GM20000 (cell line): ENCODE data around the gene ACVR2A.

ENCODE experiments used
- DNase-seq: peaks from one replicate; pipeline ENCODE4 v3.0.0; 2012; ENCODE audit warnings: low spot score
- CTCF ChIP-seq: IDR thresholded peaks from 2 replicates; pipeline ENCODE4 v1.5.1; 2012; ENCODE audit warnings: mild to moderate bottlenecking, control low read depth; ENCODE audit errors: extremely low read depth, missing control alignments

Gene ACVR2A

GRCh38 chr2:147846412-147847081 lies 1.7 kb downstream of the ACVR2A start:
- DNase-seq = no peak
- no peak for TF ChIP-seq CTCF

- TF ChIP-seq CTCF = no peak
- no peak for DNase-seq
These were observed 3.0 kb downstream of the ACVR2A start for GRCh38 chr2:147847746-147848391.

DNA sequence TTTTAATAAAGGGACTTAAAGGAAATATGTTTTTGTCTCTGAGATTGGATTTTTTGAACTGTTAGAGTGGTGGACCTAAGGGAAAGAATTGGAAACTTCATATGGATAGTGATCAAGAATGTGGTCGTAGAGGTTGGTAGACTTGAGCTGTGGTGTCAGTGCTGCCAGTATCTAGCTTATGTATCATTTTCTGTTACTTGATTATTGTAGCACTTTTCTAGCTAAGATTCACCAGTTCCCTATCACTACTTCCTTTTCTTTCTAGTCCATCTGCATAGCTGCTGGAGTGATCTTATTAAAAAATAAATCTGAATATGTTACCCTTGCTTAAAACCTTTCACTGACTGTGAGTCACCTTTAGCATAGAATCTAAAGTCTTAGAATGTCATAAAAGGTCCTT lies 6.0 kb downstream of the ACVR2A start:
- DNase-seq = no peak
- no peak for TF ChIP-seq CTCF

GRCh38 chr2:147851244-147851930 lies 6.6 kb downstream of the ACVR2A start:
- TF ChIP-seq CTCF = no peak
- DNase-seq = no peak

DNA sequence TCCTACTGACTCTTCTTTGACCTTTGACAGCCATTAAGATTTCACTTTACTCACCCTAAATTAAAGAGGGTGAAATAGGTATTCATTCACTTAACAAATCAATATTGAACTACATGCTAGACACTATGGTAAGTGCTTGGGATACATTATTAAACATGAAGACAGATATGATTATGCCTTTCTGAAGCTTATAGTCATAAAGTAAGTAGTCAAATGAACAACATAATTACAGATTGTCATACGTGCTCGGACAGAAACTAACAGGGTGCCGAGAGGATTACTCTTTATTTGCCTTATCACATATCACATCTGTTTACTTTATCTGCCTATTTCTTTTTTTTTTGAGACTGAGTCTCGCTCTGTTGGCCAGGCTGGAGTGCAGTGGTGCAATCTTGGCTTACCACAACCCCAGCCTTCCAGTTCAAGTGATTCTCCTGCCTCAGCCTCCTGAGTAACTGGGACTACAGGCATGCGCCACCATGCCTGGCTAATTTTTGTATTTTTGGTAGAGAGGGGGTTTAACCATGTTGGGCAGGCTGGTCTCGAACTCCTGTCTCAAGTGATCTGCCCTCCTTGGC lies 9.8 kb downstream of the ACVR2A start:
- no peak for TF ChIP-seq CTCF
- no peak for DNase-seq

DNA sequence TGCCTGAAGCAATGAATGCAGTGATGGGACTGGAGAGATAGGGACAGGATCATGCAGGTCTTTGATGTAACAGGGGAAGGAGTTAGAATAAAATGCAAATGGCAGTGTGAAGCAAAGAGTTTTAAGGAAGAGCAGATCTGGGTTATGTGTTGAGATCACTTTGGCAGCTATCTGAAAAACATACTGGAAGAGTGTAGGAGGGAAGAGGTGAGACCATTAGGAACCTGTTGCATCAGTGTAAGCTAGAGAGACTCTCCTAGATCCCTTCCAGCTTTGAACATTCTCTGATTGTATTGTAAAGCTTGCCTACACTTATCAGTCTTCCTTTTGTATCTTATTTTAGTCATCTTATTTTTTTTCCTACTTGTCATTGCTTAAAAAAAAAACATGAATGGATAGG lies 10.5 kb downstream of the ACVR2A start:
- no peak for DNase-seq
- TF ChIP-seq CTCF = no peak

DNA sequence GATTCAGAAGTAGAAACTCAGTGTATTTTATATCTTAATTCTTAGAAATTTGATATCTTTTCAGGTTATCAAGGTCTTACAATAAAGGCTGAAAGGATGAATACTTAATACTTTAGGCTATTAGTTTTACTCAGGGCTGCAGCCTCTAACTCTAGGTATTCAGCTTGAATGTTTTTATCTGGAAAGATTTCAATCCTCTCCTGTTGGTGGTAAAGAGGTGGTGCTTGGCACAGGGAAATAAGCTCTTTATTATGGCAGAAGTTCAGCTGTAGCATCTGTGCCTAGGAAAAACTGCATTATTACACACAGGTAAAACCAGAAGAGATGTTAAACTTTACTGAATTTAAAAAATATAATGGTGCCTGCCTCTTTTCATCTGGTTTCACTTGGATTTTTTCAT lies 11.1 kb downstream of the ACVR2A start:
- DNase-seq = no peak
- TF ChIP-seq CTCF = no peak
